Colonic mucosa (tissue), 4 donors: ENCODE results near the gene IRF4. TPM values are rescaled to one million over a fixed set of nuclear protein-coding genes. Genes with fewer than 3 reads are reported as not detected.

ENCODE experiments used
- DNase-seq: peaks from one replicate; pipeline ENCODE4 v3.0.0-alpha.2; 2020
- H3K27ac ChIP-seq: fragments of 200-600 bp; one replicate; pipeline ENCODE4 v1.8.0; 2021
- H3K27me3 ChIP-seq: fragments of 200-600 bp; one replicate; pipeline ENCODE4 v1.8.0; 2021
- H3K36me3 ChIP-seq: fragments of 200-600 bp; one replicate; pipeline ENCODE4 v1.8.0; 2021
- H3K4me1 ChIP-seq: fragments of 200-600 bp; one replicate; pipeline ENCODE4 v1.8.0; 2021; ENCODE audit warnings: mild to moderate bottlenecking
- H3K4me3 ChIP-seq: fragments of 200-600 bp; one replicate; pipeline ENCODE4 v1.8.0; 2021
- H3K9ac ChIP-seq, 2 donors: one replicate each; pipeline ENCODE4 v1.7.0; 2013; ENCODE audit warnings: control low read depth in 2 of 2, low read depth in 2 of 2, low read length in 2 of 2
- H3K9me3 ChIP-seq: fragments of 200-600 bp; one replicate; pipeline ENCODE4 v1.8.0; 2021
- CTCF ChIP-seq: fragments of 200-600 bp; IDR thresholded peaks from one replicate; pipeline ENCODE4 v1.8.0; 2022; ENCODE audit warnings: antibody characterized with exemption, mild to moderate bottlenecking
- intact Hi-C: fragments of 100-400 bp; cut with DNase I; formaldehyde crosslinking; loops from one replicate; pipeline ENCODE4 v1.14.1; 2022
- total RNA-seq, 2 donors: library from RNA; stranded (reverse); fragmentation: NEBNext Ultra II Directional in 1 of 2; extraction: Animal tissue kit (Norgen Biotek cat#: 25700) in 1 of 2; gene quantifications; one replicate each; pipeline ENCODE4 v1.2.1, GENCODE V29; 2021
- donor health status: healthy.
- donor health status: DM: no; HTN: no; CAD: no.
- donor health status: DM: no; HTN: no; CAD: no.

IRF4 gene
- total RNA-seq, 2 donors from 2014 or later: 4.7 to 8.8 TPM

GRCh38 chr6:380234-381218 lies 11.0 kb upstream of the IRF4 start:
- no peak for DNase-seq
- intact Hi-C loops: no loop called here
- H3K27me3 ChIP-seq: no peaks in the 10 kb centered on the region
- TF ChIP-seq CTCF: no peak
- no peaks in the 10 kb centered on the region for H3K9me3 ChIP-seq
- H3K4me1 ChIP-seq: no peaks in the 10 kb centered on the region
- no peak overlapping the region for H3K27ac ChIP-seq
- no peaks in the 10 kb centered on the region for H3K36me3 ChIP-seq
- H3K4me3 ChIP-seq: no peak overlapping the region
- no peak overlapping the region for H3K9ac ChIP-seq

DNA sequence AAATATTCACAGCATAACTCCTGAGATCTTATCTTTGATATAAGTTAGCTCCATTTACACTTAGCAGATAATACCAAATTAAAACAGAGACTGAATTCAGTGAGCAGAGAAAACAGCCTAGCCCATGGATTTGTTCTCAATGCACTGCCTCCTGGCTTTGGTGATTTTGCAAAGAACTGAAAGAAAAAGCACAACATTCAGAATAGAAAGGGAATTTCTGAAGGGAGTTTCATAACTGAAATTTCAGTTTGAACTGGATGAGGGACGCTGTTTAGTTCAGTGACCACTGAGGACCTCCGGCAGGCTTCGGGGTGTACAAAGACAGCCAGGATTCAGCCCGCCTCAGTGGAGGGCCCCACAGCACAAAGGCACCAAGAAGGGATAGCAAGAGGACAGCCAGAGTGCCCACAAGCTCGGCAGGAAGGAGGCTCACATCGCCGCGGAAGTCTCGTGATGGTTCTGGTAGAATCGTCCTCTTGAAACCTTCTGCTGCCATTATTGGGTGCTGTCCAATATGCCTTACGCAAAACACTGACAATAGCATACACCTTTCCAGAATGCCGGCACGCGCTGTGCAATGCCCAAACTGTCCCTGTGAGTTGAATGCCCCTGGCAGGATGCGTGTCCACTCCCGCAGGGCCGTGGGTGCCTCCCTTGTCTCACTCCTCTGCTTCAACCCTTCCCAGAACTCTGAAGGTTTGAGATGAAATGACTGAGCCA lies 9.7 kb upstream of the IRF4 start:
- H3K9ac ChIP-seq: no peak overlapping the region
- no peak overlapping the region for H3K4me3 ChIP-seq
- H3K27ac ChIP-seq: no peak overlapping the region
- H3K9me3 ChIP-seq: no peaks in the 10 kb centered on the region
- H3K27me3 ChIP-seq: no peaks in the 10 kb centered on the region
- H3K4me1 ChIP-seq: no peaks in the 10 kb centered on the region
- no peaks in the 10 kb centered on the region for H3K36me3 ChIP-seq
- intact Hi-C loops: no loop called here
- no peak for DNase-seq
- TF ChIP-seq CTCF: no peak

GRCh38 chr6:382883-383810 lies 8.4 kb upstream of the IRF4 start:
- H3K36me3 ChIP-seq: no peaks in the 10 kb centered on the region

GRCh38 chr6:383856-384255 lies 7.7 kb upstream of the IRF4 start:
- intact Hi-C loops: no loop called here
- Histone ChIP-seq H3K27me3 (no peaks in the 10 kb centered on the region), H3K36me3 (no peaks in the 10 kb centered on the region), H3K4me3 (no peak overlapping the region), H3K9me3 (no peaks in the 10 kb centered on the region), H3K9ac (no peak overlapping the region), H3K27ac (no peak overlapping the region), H3K4me1 (no peaks in the 10 kb centered on the region)
- no peak for DNase-seq
- TF ChIP-seq CTCF: no peak

More at GRCh38 chr6:382883-383810, 8.4 kb upstream of the IRF4 start:
- Histone ChIP-seq H3K27ac (no peak overlapping the region), H3K4me1 (no peaks in the 10 kb centered on the region), H3K27me3 (no peaks in the 10 kb centered on the region), H3K4me3 (no peak overlapping the region), H3K9ac (no peak overlapping the region), H3K9me3 (no peaks in the 10 kb centered on the region)
- TF ChIP-seq CTCF: no peak
- intact Hi-C loops: no loop called here
- DNase-seq: no peak

GRCh38 chr6:384898-385297 lies 6.7 kb upstream of the IRF4 start:
- no peak for TF ChIP-seq CTCF
- peaks cover 4% of the 10 kb centered on the region for H3K27me3 ChIP-seq

More at GRCh38 chr6:384898-385297, 6.7 kb upstream of the IRF4 start:
- Histone ChIP-seq H3K9me3 (no peaks in the 10 kb centered on the region), H3K4me1 (no peaks in the 10 kb centered on the region), H3K4me3 (no peak overlapping the region), H3K36me3 (no peaks in the 10 kb centered on the region), H3K9ac (no peak overlapping the region), H3K27ac (no peak overlapping the region)
- intact Hi-C loops: no loop called here
- no peak for DNase-seq
